Fibroblast of skin of right biceps (primary cell): ENCODE measurements around the gene GGN.
A peak's percentile ranks its signal among the peaks of the same experiment; 100 is the strongest.
"Not testable (repeated sequence)": the region's sequence is repeated elsewhere in the genome, so short reads cannot be mapped to it uniquely, and the experiment has no call there.

ENCODE experiments used
- DNase-seq: peaks from one replicate; pipeline ENCODE4 v3.0.0-alpha.2; 2013

Gene GGN

DNA sequence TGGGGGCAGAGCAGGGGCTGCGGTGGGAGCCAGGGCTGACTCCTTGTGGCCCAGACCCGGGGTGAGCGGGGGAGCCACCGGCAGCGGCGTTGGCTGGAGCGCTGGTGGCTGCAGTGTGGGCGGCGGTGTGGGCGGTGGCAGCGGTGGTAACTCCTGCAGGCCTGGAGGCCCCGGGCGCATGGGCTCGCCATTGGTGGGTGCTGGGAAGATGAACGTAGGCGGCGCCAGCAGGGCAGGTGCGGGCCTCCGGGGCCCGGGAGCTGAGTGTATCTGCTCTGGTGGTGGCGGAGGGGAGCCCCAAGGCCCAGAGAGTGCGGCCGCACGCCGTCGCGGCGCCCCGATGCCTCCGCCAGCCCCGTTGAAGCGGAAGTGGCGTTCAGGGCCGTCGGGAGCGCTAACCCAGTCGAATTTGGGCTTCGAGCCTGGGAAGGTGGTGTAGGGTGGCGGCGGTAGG lies 2.0 kb downstream of the GGN start:
- no peak for DNase-seq

DNA sequence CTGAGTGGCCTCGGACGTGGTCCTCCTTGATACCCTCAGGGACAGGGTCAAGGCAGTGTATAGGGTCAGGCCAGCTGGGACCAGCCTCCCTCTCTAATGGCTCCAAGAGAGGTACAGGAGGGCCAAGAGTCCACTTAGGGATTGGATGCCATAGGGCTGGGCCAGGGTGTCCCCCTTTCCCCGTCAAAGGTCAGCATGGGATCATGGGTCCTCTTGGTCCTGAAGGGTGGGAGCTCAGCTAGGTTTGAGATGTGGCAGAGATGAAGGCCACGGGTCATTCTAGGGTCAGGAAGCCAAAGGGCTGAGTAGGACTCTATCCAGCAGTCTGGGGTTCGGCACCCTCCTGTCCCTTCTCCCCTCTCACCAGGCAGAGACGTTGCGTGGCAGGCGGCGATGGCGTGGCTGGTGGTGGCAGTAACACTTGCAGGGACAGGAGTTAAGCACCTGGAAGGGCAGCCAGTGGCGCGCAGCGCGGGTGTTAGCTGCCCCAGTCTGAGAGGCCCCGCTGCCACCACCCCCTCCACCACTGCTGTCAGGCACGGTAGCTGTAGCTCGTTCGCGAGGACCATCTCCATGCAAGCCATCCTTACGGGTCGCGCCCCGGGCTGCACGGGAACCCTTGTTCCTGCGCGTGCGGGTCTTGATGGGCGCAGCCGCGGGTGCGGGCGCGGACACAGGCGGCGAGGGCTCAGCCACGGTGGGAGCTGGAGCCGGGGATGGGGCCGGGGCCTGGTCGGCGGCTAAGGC lies 2.6 kb downstream of the GGN start:
- no peak for DNase-seq

GRCh38 chr19:38384209-38385027 lies 3.4 kb downstream of the GGN start:
- peak; percentile 32 for DNase-seq

DNA sequence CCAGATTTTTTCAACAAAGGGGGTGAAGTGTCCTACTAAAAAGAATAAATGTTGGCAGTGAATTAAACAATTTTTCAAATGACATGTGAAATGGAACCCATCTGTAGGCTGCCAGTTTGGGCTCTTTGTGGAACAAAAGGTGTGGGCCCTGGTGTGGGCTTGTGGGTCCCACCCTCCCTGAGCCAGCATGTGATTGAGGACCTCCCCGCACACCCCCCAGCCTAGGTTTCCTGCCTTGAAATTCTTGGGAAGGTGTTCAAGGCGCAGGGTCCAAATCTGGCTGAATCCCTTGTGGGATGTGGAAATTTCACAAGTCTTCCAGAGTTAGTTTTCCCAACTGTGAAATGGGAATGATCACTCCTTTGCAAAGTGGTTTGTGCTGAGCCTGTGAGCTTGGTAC lies 4.1 kb downstream of the GGN start:
- DNase-seq, result no peak

DNA sequence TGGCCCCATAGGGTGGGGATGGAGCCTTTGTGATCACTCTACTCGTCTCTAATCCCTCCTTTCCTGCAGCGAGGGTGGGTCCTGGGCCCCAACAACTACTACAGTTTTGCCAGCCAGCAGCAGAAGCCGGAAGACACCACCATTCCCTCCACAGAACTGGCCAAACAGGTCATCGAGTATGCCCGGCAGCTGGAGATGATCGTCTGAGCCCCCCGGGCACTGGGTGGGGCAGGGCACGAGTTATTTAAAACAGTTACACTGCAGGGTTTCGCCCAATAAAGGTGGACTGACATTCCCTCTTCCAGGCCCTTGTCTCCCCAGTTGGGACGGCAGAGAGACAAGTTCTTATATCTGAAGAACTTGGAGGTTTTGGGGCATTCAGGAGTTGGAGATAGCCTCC lies 4.7 kb downstream of the GGN start:
- DNase-seq, result no peak

- no peak for DNase-seq
These were observed 6.7 kb downstream of the GGN start for GRCh38 chr19:38381138-38381537.

GRCh38 chr19:38378866-38379265 lies 9.0 kb downstream of the GGN start:
- DNase-seq, result no peak

DNA sequence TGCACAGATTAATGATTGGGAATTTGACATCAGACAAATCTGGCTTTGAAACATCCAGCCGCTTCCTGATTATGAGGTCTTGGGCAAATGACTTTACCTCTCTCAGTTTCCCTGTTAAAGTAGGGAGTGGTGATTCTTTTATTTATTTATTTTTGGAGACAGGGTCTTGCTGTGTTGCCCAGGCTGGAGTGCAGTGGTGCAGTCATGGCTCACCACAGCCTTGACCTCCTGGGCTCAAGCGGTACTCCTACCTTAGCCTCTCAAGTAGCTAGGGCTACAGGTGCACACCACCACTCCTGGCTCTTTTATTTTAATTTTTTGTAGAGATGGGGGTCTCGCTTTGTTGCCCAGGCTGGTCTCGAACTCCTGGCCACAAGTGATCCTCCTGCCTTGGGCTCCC lies 10.8 kb downstream of the GGN start:
- no peak for DNase-seq

- DNase-seq, result no peak
These were observed 11.3 kb downstream of the GGN start for GRCh38 chr19:38376576-38376975.

- DNase-seq, result peak; percentile 24
These were observed 12.1 kb downstream of the GGN start for GRCh38 chr19:38375748-38376147.

DNA sequence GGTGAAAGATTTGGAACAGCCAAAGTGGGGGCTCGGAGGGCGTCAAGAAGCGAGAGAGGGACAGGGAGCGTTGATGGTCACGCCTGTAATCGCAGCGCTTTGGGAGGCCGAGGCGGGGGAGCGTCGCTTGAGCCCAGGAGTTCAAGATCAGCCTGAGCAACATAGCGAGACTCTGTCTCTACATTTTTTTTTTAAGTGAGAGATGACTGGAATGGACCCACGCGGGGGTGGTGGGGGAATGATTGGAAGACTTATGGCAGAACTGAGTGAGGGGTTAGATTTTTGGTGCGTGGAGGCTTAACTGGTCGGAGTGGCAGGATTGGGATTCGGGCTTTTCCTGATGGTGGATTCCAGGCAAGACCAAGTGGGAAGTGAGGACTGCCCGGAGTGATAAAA lies 12.7 kb downstream of the GGN start:
- no peak for DNase-seq

DNA sequence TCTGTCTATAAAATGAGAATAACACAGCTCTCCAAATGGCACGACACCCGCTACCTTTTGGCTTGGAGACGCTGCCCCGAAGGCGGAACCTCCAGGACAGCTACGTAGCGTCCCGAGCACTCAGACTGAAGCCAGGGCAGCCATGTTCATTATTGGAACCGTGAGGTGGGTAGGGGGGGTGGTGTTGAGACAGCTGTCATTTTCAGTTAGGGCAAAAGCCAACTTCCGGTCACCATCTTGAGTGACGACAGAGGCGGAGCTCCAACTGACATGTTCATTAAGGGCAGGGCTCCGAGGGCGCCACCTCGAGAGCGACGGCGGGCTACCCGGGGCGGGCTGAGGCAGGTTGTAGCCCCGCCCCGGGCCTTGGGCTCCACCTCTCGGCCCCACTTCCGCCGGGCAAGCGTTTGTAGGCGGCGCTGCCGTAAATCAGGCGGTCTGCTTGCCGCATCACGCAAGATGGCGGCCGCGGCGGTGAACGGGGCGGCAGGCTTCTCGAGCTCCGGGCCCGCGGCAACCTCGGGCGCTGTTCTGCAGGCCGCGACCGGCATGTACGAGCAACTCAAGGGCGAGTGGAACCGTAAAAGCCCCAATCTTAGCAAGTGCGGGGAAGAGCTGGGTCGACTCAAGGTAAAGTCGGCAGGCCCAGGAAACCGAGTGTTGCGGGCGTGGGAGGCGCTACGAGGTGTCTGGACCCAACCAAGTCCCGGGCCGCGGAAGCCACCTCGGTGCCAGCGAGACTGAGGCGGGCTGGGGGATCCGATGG lies 13.3 kb downstream of the GGN start, which contains the start of gene PSMD8:
Gene PSMD8 (plus strand): TSS at position 240 of the 766 bp plus-strand sequence. CDS start 31 bp downstream, at position 271.
- peak; percentile 98 for DNase-seq

DNA sequence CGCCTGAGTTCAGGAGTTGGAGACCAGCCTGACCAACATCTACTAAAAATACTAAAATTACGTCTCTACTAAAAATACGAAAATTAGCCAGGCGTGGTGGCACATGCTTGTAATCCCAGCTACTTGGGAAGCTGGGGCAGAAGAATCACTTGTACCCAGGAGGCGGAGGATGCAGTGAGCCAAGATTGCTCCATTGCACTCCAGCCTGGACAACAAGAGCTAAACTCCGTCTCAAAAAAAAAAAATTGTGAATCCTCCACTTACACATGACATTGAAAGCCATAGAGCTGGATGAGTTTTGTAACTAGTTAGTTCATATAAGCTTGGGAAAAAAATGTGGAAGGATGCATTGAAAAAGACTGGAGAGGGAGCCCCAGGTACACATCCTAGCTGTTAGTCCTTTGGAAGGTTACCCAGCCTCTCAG lies 13.9 kb downstream of the GGN start:
- DNase-seq, result no peak

- DNase-seq, result no peak
These were observed 16.8 kb downstream of the GGN start for GRCh38 chr19:38371081-38371480.

DNA sequence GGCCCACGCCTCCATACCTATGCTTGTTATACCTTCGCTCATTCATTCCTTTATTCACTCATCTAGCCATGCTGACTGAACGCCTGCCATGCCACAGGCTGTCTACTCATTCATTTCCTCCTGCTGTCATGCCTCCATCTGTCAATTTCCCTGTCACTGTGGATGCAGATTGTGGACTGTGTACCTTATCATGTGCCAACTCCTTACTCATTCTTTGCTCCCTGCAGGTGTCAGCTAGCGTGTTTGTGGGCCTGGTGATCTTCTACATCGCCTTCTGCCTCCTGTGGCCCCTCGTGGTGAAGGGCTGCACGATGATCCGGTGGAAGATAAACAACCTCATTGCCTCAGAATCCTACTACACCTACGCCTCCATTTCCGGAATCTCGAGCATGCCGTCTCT lies 17.5 kb downstream of the GGN start:
- DNase-seq, result no peak

DNA sequence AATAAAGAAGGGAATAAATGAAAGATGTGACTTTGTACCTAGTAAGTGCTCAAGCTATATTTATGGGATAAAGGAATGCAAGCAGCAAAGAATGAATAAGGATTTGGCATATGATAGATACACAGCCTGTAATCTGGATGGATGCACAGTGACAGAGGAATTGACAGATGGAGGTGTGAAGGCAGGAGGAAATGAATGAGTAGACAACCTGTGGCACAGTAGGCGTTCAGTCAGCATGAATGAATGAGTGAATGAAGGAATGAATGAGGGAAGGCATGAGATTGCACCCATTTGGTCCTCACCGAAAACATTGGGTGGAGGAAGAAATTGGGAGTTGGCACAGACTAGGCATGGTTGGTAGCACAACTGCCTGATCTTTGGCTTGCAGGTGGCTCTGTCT lies 18.2 kb downstream of the GGN start:
- no peak for DNase-seq

DNA sequence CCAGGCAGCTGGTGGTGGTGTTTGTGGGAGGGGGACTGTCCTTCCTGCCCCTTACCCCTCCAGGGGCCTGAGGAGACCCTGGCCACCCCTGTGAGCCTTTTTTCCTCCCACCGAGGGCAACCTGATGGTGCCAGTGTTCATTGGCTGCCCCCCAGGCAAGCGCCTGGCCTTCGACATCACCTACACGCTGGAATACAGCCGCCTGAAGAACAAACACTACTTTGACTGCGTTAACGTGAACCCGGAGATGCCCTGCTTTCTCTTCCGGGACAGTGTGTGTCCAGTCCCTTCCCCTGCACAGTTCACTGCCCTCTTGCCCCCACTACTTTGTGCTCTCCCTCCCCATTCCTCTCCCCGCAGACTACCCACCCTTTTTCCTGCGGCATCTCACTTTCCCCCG lies 20.8 kb downstream of the GGN start:
- no peak for DNase-seq

DNA sequence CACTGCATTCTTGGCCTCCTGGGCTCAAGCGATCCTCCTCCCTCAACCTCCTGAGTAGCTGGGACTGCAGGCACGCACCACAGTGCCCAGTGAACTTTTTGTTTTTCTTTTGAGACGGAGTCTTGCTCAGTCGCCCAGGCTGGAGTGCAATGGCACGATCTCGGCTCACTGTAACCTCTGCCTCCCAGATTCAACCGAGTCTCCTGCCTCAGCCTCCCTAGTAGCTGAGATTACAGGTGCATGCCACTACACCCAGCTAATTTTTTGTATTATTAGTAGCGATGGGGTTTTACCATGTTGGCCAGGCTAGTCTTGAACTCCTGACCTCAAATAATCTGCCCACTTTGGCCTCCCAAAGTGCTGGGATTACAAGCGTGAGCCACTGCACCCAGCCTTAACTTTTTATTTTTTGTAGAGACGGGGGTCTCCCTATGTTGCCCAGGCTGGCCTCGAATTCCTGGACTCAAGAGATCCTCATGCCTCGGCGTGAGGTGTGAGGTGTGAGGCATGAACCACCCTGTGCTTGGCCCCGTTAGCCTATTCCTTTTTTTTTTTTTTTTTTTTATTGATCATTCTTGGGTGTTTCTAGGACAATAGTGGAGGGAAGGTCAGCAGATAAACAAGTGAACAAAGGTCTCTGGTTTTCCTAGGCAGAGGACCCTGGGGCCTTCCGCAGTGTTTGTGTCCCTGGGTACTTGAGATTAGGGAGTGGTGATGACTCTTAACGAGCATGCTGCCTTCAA lies 24.7 kb downstream of the GGN start:
- not testable (repeated sequence) for DNase-seq

DNA sequence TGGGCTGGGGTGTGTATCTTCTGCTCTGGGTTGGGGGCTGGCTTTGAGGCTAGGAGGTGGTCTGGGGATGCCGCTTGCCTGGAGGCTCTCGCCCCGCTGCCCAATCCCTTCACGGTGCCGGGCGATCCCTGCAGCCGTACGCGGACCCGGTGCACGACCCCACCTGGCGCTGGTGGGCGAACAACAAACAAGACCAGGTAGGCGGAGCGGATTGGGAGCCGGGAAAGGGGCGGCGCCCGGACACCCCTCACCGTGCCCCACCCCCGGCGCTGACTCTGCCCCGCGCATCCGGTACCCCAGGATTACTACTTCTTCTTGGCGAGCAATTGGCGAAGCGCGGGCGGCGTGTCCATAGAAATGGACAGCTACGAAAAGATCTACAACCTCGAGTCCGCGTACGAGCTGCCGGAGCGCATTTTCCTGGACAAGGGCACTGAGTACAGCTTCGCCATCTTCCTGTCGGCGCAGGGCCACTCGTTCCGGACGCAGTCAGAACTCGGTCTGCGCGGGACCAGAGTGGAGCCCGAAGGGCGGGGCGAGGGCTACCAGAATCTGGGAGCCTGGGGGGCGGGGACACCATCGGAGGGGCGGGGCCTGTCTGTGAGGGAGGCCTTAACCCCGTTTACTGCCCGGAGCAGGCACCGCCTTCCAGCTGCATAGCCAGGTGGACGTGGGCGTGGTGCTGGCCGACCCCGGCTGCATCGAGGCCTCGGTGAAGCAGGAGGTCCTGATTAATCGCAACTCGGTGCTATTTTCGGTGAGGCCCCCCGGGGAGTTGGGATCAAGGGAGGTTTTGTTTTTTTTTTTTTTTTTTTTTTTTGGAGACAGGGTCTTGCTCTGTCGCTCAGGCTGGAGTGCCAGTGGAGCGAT lies 25.5 kb downstream of the GGN start:
- DNase-seq, result peak; percentile 52

GRCh38 chr19:38361633-38362075 lies 26.2 kb downstream of the GGN start:
- peak; percentile 65 for DNase-seq

GRCh38 chr19:38360839-38361631 lies 26.8 kb downstream of the GGN start:
- DNase-seq, result no peak
